Stimulated activated CD4-positive, alpha-beta T cell treated with anti-CD3 and anti-CD28 coated beads, Interleukin-15, amount 100 ng/mL, for 24 hours (primary cell): ENCODE results near the gene DMRTB1.
A peak's percentile ranks its signal among the peaks of the same experiment; 100 is the strongest.
"Not testable (repeated sequence)": the region's sequence is repeated elsewhere in the genome, so short reads cannot be mapped to it uniquely, and the experiment has no call there.

ENCODE experiments used
- DNase-seq: peaks from one replicate; pipeline ENCODE4 v3.0.0-alpha.2; 2020

DMRTB1 gene

DNA sequence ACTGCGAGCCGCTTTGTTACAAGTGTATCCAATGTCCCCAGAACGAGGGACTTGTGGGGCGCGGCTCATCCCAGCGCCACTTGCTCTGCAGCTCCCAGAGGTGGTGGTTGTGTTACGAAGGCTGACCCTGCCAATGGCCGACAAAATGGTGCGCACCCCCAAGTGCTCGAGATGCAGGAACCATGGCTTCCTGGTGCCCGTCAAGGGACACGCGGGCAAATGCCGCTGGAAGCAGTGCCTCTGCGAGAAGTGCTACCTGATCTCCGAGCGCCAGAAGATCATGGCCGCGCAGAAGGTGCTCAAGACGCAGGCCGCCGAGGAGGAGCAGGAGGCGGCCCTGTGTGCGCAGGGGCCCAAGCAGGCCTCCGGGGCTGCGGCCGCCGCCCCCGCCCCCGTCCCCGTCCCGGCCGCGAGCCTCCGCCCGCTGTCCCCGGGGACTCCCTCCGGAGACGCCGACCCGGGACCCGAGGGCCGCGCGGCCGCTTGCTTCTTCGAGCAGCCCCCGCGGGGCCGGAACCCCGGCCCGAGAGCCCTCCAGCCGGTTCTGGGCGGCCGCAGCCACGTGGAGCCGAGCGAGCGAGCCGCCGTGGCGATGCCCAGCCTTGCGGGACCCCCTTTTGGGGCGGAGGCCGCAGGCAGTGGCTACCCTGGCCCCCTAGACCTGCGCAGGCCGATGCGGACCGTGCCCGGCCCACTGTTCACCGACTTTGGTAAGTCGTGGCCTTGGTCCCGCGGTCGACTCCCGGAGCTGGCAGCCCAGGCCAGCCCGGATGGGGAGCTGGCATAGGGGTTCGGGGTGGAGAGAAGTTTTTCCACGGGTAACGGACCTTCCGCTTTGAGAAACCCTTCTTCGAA lies at the start of gene DMRTB1:
TSS of gene DMRTB1 (plus strand) at position 79 of the 855 bp plus-strand sequence. CDS start at position 134, 55 bp downstream.
- no peak for DNase-seq

DNA sequence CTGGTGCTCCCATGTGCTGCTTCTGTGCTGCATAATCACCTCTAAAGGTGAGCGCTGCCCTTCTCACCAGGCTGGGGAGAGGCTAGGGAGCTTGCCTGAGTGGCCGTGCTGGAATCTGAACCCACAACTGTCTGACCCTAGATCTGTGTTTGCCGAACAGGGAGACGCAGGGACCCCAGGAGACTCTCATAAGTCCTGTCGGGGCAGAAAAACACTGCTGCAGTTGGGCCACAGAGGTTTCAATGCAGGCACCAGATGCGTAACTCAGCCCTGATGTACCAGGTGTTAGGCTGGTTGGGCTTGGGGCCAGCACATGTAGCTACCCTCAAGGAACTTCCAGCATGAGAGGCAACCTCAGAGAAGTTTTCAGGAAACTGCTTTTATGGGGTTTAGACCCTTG lies 49.5 kb upstream of the DMRTB1 start:
- DNase-seq, result no peak

DNA sequence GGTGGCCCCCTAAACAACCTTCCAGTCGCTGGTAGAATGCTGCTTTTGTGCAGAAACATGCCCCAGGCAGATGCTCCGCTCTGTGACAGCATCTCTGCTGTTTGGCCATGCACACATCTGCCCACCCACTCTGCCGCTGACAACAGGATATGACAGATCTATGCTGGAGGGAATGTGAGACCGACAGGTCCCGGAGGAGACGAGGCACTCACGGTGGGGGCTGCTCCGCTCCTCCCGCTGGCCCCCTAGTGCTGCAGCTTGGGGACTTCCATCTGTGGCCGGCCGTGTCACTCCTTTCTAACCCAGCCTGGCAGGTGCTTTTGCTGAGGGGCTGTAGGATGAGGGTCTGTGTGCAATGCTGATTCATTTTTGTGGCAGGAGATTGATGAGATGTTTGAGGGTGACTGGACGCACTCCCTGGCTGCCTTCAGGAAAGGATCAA lies 49.1 kb upstream of the DMRTB1 start:
- peak; percentile 16 for DNase-seq

DNA sequence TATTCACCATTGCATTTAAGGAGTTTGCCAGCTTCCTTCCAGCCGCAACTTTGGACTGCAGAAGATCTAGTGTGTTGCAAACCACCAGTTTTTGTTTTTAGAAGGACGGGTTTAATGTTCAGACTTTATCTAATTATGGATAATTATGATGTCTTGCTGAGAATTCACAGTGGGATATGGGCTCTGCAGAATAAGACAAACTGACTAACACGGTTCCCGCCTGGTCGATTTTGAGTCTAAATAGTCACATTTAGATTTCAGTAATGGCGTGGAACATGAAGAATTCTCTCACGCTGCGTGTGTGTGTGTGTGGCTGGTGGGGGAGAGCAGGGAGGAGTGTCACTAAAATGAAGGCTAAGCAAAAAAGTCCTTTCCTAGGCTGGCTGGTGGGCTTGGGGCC lies 48.5 kb upstream of the DMRTB1 start:
- DNase-seq, result no peak

DNA sequence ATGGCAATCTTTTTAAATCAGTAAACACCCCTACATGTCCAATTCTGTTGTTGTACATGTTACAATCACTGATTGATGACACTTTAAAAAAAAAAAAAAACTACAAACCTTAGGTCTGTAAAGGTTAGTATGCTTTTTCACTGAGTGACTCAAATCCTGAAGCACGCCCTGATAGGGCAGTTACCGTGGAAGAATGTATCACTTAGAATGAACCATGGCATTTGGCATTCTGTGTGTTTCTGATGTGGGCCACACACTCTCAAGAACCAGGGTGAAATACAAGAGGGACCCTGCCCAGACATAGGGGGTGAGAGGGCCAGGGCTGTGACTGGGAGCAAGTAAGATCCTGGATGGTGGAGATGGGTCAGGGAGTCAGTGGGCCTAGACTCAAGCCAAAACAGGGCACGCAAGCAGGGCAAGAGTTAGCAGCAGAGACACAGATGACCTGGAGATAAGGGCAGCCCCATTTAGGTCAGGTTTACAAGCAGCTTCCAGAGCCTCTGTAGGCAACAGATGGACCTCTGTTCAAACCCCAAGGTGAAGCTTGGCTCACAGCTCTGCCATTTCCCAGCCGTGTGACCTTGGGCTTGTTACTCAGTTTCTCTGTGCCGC lies 47.6 kb upstream of the DMRTB1 start:
- DNase-seq, result no peak

DNA sequence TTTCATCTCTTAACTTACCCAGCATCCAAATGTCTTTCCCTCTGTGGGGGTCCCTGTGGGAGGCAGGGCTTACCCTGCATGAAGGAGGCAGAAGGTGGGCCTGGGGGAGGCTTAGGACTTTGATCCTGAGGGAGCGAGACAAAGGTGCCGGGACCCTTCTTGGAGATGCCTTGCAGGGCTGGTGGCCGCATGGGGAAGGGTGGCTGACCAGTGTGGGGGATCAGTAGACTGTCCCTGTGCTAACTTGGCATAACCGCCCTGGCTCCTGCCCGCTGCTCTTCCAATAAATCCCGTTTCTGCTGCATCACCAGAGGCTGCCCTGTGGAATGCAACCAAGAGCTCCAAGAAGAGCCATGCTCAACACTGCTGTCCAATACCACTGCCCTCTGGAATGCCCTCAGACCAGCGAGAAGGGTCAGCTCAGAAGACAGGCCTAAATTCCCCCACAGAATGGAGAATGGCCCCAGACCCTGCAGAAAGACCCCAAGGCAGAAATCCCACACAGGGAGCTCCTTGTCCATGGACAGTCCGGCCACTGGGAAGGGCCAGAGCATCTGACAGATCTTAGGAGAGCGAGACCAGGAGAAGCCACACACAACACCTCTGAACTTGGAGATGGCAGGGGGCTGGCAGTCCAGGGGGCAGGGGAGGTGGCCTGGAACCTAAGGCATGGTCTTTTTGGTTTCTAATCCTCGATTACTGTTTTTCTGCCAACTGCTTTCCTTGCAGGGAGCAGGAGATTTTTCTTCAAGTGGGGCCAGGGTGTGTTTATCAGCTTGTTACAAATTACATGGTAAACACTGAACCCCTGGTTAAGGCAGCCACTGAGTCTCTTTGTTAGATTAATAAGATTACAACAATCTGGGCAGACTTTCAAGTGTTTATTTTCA lies 46.7 kb upstream of the DMRTB1 start:
- DNase-seq, result no peak

DNA sequence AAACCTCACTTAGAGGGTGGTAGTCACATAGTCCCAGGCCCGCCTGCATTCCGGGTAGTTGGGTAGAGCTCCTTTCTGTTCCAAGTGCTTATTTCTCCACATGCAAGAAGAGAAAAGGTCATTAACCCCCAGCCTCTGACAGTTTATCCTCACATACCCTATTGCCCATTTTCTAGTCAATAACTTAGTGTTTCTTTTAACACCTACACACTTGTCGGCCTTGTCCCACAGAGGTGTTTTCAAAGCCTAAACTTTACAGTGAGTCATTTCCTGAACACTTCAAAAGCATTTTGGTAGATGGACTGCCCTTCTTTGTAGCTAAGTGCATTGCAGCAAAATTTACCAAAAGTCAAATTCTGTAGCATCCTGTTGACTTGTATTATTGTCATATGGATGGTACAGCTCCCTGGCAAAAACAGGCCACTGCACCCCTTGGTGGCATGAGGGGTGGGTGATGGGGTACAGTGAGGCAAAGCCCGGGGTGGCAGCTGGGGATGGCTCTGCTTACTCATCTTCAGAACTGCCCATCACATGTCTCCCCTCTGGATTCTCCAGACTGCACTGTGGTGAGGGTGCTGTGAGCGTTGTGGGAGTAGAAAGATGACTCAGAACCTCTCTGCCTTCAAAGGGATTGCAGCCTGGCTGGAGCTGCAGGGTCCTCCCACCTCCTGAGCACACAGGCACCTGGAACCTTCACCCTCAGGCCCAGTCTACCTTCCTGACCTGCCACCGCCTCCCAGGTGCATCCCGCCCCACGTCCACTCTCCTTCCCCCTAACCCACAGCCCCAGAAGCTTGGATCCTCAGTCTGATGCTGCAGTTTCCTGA lies 45.8 kb upstream of the DMRTB1 start:
- peak; percentile 72 for DNase-seq

DNA sequence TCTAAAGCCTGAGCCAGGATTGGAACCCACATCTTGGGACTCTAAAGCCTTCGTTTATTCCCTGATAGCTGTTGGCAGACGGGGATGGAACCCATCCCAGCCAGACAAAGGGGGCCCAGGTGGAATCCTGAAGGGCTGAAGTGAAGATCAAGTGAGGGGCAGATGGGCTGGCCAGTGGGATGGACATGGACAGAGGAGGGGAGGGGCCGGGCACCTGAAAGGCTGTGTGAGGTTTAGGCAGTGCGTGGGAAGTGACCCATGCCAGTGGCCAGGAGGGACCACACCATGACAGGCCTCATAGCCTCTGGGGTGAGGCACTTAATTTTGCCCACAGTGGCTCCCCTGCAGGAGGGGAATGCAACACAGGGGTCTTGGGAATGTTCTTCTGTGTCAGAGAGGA lies 44.6 kb upstream of the DMRTB1 start:
- DNase-seq, result no peak

DNA sequence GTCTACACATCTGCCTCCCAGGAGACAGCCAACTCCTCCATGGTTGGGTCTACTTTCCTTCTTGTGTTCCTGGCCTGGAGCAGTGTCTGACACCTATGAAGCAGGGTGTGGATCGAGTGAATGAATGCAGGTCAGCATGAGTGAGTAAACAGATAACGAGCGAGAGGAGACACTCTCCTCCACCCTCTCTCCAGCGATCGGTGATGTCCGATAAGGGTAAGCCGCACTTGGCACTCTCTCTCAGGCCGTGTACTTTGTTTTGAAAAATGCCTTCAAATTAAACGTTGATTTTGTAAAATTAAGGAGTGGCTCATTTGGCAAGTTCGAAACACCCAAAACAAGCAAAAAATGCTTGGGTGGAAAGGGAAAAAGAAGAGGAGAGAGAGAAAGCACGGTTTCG lies 43.8 kb upstream of the DMRTB1 start:
- DNase-seq, result no peak

DNA sequence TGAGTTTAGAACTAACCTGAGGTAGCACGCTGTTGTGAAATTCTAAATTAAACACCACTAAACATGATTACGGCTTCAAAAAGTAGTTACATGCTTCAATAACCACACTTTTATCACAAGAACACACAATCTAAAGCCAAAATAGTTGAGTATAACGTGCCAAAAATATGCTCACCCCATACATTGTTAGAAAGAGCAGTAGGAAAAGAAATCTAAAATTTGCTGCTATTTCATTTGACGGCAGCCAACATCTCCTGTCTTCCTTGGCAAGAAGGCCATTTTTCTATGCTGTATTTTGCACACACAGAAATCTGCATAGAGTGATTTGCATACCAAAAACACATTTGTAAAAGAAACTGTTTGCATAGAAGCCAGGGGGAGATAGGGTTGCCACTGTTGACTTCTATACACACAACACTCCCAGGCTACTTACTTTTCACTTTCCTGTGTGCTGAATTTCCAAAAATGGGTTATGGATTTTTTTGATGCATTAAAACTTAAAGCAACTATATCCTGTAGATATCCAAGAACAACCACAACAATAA lies 42.9 kb upstream of the DMRTB1 start:
- no peak for DNase-seq

DNA sequence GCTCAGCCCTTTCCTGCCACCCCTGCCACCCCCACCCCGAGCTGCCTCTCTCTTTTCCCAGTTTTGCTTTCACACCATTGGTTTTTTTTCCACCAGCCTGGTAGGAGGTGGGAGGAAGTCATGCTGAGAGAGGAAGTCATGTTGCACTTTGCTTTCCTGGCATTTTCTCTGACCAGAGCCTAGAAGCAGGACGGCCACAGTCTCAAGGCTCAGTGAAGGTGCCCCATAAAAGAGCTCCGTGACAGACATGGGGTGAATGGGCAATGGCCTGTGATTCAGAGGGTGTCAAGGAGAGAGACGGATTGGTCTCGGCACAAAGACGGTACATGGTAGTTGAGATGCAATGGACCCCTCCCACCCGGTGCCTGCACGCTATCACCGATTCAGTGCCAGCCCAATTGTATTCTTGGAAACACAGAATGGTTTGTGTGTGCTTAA lies 42.1 kb upstream of the DMRTB1 start:
- DNase-seq, result no peak

DNA sequence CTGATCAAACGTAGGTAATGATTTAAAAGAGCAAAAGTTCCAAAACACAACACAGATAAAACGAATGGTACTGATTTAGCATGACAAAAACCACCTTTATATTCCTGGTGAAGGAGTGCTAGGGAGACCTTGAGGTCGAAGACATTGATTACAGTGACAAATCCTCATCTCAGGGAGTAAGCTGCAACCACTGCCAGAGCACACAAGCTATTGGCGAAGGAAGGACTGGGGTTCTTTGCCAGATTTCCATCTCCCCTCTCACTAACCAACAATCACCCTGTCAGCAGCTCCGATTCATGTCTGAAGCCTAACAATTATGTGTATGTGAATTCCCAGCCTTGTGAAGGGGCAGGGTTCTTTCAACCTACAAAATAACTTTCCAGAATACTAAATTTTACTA lies 40.2 kb upstream of the DMRTB1 start:
- no peak for DNase-seq

DNA sequence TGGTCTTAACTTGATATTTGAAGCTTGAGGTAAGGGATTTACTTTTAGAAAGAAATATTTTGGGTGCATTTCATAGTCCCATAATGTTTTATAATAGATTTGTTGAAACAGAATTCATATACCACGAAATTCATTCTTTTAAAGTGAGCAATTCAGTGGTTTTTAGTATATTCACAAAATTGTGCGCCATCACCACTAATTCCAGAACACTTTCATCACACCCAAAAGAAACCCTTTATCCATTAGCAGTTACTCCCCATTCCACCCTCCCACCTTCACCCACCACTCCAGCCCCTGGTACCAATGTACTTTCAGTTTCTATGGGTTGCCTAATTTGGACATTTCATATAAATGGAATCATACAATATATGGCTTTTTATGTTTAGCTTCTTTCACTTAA lies 38.9 kb upstream of the DMRTB1 start:
- DNase-seq, result no peak

DNA sequence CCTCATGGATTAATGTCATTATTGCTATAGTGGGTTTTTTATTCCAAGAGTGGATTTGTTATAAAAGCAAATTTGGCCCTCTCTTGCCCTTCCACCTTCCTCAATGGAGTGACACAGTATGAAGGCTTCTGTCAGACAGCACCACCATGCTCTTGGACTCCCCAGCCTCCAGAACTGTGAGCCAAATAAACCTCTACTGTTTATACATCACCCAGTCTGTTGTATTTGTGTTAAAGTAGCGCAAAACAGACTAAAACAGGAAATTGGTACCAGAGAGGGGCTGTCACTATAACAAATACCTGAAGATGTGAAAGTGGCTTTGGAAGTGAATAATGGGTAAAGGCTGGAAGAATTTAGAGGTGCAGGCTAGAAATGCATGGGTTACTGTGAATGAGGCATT lies 38.0 kb upstream of the DMRTB1 start:
- no peak for DNase-seq

DNA sequence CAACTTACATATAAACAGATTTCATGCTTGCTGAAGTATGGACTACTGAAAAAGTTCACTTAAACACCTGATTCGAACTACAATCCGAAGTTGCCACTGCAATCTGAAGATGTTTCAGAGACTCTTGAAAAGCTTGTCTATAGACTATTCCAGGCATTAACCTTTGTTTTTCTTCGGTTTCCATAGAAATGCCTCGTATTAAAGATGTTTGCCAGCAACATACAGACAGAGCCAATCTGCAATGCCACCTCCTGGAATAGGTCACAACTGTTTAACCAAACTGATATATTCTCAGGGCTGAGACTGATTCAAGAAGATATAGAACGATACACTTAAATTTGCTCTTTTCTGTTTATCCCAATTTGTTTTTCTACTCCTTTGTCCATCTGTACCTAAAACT lies 28.9 kb upstream of the DMRTB1 start:
- DNase-seq, result no peak

DNA sequence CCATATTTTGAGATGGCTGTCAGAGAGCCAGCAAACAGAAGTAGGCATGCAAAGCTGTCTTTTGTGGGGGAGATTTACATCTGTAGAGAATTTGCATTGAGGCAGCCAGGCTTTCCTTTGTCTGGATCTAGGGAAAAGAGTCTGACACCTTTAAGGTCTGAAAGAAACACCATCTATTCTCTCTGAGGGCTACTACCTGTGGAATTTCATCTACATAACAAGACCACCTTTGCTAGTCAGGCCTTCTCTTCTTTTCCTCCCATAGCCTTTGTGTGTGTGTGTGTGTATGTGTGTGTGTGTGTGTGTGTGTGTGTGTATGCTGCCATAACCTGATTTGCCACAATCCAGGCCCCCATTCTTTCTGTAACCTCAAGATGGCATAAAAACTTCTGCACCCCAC lies 28.4 kb upstream of the DMRTB1 start:
- no peak for DNase-seq

DNA sequence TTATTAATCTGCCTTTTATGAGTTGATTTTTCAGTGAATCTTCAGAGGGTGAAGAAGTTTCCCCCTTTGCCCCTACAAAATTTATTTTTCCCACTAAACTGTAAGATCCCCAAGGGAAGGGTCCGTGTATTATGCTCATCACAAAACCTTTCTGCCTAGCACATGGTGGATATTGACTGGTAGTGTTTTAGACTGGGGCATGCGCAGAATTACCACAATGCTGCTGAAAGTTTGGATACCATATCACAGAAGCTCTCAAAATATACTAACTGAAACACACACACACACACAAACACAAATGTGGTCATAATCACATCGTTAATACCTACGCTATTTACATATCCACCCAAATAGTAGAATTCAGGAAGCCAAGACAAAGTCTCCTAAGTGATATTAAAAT lies 28.0 kb upstream of the DMRTB1 start:
- no peak for DNase-seq

DNA sequence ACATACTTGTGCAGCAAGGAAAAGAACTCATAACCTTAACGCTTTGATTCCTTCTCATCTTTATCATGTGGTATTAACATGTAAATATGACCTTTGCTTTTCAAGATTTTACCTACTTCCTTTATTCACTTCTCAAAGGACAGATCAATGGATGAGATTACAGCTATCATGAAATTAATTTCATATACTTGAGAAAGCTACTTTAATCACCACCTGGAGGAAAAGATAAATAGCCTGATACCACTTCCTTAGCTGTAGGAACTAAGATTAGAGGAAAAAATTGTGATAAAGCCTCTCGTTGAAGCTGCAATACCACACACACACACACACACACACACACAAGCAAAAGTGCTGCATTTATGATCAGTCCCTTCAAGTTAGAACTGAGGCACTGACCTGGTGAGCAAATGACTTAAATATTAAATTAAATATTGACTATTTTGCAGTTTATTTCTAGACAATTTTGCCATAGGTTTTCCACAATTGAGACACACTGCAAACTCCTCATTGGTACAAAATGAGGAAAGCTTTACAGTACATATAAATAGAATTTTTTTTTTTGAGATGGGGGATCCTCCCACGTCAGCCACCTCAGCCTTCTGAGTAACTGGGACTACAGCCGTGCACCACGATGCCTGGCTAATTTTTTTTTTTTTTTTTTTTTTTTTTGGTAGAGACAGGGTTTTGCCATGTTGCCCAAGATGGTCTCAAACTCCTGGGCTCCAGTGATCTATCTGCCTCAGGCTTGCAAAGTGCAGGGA lies 27.2 kb upstream of the DMRTB1 start:
- DNase-seq, result no peak

DNA sequence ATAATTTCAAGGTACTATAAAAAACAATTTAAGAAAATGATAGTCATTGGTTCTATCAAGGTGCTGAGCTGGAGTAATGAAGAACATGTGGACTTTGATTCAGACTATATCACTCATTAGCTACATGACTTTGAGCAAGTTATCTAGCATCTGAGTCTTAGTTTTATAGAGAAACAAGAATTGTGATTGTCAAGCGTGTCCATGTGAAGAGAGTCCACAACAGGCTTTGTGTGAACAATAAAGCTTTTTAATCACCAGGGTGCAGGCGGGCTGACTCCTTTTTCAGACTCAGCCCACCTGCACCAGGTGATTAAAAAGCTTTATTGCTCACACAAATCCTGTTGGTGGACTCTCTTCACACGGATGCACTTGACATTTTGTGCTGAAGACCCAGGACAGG lies 26.6 kb upstream of the DMRTB1 start:
- no peak for DNase-seq

DNA sequence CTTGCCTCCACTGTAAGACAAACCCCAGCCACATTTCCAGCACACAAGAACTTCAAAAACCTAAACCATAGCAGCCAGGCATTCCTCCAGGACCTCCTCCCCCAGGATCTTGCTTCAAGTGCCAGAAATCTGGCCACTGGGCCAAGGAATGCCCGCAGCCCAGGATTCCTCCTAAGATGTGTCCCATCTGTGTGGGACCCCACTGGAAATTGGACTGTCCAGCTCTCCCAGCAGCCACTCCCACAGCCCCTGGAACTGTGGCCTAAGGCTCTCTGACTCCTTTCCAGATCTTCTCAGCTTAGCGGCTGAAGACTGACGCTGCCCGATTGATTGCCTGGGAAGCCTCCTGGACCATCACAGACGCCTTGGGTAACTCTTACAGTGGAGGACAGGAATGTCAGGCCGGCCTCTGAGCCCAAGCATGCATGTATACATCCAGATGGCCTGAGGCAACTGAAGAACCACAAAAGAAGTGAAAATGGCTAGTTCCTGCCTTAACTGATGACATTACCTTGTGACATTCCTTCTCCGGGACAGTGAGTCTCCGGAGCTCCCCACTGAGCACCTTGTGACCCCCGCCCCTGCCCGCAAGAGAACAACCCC lies 24.7 kb upstream of the DMRTB1 start:
- DNase-seq, result not testable (repeated sequence)

DNA sequence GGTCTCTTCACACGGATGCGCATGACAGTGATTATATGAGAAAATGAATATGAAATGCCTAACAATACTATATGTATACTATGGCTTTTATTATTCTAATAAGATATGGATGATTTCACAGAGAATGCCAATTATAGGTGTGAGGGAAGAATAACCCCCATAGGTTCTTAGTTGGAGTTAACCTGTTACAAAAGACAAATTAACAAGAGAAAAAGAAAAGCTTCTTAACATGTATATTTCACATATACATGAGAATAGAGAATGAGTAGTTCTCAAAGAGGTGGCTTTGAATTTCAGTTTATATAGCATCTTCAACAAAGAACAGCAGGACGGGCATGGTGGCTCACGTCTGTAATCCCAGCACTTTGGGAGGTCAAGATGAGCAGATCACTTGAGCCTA lies 24.0 kb upstream of the DMRTB1 start:
- DNase-seq, result no peak
